Measurements from ENCODE around the gene NAV2. TPM values are rescaled to one million over a fixed set of nuclear protein-coding genes. Genes with fewer than 3 reads are reported as not detected.

The NAV2 gene
- total and polyA plus RNA-seq, 2 donors from 2014 or later, result 5.9 to 37.7 TPM

DNA sequence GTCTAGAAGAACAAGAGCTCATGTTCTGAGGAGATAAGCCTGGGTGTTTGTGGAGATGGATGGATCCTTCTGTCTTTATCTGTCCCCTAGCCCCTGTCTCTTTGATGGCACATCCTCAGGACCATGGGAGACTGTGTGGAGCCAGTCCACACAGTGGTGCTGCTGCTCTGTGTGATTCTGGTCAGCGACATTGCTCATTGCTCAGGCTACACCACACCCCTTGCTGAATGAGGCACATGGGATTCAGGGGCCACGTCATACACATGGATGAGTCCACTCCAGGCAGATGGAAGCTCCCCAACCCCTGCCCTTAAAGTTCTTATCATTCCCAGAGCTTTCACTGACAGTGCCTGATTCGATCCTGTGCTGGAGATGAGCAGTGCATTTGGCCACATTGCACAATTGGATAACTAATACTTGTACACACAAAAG, 222.2 kb downstream of the NAV2 start:
- FAIRE-seq (no peak), DNase-seq (no peak)
- H3K4me1 ChIP-seq (ENCODE audit: control insufficient read depth in 2 of 3, insufficient read depth in 2 of 3, low read depth in 1 of 3, low read length in 3 of 3), result peaks cover 0 to 2% (median 0%) of the 10 kb centered on the region in 3 donors
- H3K9me3 ChIP-seq (ENCODE audit: control insufficient read depth in 2 of 3, insufficient read depth in 1 of 3, low read length in 3 of 3), result no peaks in the 10 kb centered on the region
- no peaks in the 10 kb centered on the region for H3K27me3 ChIP-seq (ENCODE audit: control insufficient read depth, insufficient read depth, low read length)
- intact Hi-C loops (cut with DNase I), result no loop called here
- H3K9ac ChIP-seq (ENCODE audit: low read length in 3 of 3), result no peak overlapping the region
- H3K36me3 ChIP-seq (ENCODE audit: control insufficient read depth in 2 of 3, insufficient read depth in 3 of 3, low read length in 3 of 3), result no peaks in the 10 kb centered on the region
- H3K27ac ChIP-seq (ENCODE audit: low read depth in 2 of 2, low read length in 2 of 2), result no peak overlapping the region
- TF ChIP-seq, protein P1, sequence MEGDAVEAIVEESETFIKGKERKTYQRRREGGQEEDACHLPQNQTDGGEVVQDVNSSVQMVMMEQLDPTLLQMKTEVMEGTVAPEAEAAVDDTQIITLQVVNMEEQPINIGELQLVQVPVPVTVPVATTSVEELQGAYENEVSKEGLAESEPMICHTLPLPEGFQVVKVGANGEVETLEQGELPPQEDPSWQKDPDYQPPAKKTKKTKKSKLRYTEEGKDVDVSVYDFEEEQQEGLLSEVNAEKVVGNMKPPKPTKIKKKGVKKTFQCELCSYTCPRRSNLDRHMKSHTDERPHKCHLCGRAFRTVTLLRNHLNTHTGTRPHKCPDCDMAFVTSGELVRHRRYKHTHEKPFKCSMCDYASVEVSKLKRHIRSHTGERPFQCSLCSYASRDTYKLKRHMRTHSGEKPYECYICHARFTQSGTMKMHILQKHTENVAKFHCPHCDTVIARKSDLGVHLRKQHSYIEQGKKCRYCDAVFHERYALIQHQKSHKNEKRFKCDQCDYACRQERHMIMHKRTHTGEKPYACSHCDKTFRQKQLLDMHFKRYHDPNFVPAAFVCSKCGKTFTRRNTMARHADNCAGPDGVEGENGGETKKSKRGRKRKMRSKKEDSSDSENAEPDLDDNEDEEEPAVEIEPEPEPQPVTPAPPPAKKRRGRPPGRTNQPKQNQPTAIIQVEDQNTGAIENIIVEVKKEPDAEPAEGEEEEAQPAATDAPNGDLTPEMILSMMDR (IDR thresholded peaks at IDR 0.05; ENCODE audit: borderline replicate concordance, extremely low read depth, insufficient read depth), result no peak
- no peak overlapping the region for H3K4me3 ChIP-seq (ENCODE audit: low read length in 3 of 3)

DNA sequence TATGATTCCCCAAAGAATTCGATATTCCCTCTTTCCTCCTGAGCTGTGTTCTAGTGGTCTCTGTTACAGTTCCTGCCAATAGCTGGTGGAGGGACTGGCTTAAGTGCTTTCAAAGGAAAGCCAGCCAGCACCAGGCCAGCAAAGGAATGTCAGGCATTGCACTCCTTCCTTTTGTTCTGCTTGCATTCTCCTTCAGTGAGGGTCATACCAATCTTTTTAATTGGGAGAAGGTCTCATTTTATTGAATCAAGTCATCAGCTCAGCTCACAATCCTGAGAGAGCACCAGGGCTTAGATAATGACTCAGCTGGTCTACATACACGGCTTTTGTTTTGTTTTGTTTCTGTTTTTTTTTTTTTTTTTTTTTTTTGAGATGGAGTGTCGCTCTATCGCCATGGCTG, 222.9 kb downstream of the NAV2 start:
- no peak overlapping the region for H3K4me3 ChIP-seq (ENCODE audit: low read length in 3 of 3)
- TF ChIP-seq, protein P1 (IDR thresholded peaks at IDR 0.05; ENCODE audit: borderline replicate concordance, extremely low read depth, insufficient read depth), result no peak
- peaks cover 0 to 2% (median 0%) of the 10 kb centered on the region in 3 donors for H3K4me1 ChIP-seq (ENCODE audit: control insufficient read depth in 2 of 3, insufficient read depth in 2 of 3, low read depth in 1 of 3, low read length in 3 of 3)
- no peak overlapping the region for H3K27ac ChIP-seq (ENCODE audit: low read depth in 2 of 2, low read length in 2 of 2)
- no peaks in the 10 kb centered on the region for H3K36me3 ChIP-seq (ENCODE audit: control insufficient read depth in 2 of 3, insufficient read depth in 3 of 3, low read length in 3 of 3)
- no peak for FAIRE-seq
- DNase-seq, result no peak
- H3K27me3 ChIP-seq (ENCODE audit: control insufficient read depth, insufficient read depth, low read length), result no peaks in the 10 kb centered on the region
- H3K9me3 ChIP-seq (ENCODE audit: control insufficient read depth in 2 of 3, insufficient read depth in 1 of 3, low read length in 3 of 3), result no peaks in the 10 kb centered on the region
- H3K9ac ChIP-seq (ENCODE audit: low read length in 3 of 3), result no peak overlapping the region
- intact Hi-C loops (cut with DNase I), result no loop called here

DNA sequence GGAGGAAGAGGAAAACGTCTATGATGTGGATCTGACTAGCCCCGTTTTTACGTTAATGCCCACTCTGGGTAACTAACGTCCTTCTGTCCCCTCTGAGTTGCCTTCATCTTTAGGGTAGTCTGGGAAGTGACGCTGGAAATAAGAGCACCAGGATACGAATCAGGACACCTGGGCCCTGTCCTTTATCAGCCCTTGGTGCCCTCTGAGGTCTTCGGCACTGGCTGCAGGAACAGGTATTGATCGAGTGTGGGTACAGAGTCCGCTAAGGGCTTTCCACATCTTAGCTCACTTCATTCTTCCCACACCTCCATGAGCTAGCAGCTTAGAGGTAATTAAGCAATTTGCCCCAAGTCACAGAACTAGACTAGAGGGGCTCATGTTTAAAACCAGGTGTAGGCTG, 223.8 kb downstream of the NAV2 start:
- no peaks in the 10 kb centered on the region for H3K27me3 ChIP-seq (ENCODE audit: control insufficient read depth, insufficient read depth, low read length)
- no peaks in the 10 kb centered on the region for H3K9me3 ChIP-seq (ENCODE audit: control insufficient read depth in 2 of 3, insufficient read depth in 1 of 3, low read length in 3 of 3)
- no peak overlapping the region for H3K4me3 ChIP-seq (ENCODE audit: low read length in 3 of 3)
- no peak overlapping the region for H3K9ac ChIP-seq (ENCODE audit: low read length in 3 of 3)
- FAIRE-seq (no peak), DNase-seq (no peak)
- H3K36me3 ChIP-seq (ENCODE audit: control insufficient read depth in 2 of 3, insufficient read depth in 3 of 3, low read length in 3 of 3), result no peaks in the 10 kb centered on the region
- H3K4me1 ChIP-seq (ENCODE audit: control insufficient read depth in 2 of 3, insufficient read depth in 2 of 3, low read depth in 1 of 3, low read length in 3 of 3), result peaks cover 0 to 2% (median 0%) of the 10 kb centered on the region in 3 donors
- TF ChIP-seq, protein P1 (IDR thresholded peaks at IDR 0.05; ENCODE audit: borderline replicate concordance, extremely low read depth, insufficient read depth), result no peak
- H3K27ac ChIP-seq (ENCODE audit: low read depth in 2 of 2, low read length in 2 of 2), result no peak overlapping the region
- intact Hi-C loops (cut with DNase I), result no loop called here

Data from kidney (tissue), 14 donors.